ENCODE data around the gene KIF21A.

DNA sequence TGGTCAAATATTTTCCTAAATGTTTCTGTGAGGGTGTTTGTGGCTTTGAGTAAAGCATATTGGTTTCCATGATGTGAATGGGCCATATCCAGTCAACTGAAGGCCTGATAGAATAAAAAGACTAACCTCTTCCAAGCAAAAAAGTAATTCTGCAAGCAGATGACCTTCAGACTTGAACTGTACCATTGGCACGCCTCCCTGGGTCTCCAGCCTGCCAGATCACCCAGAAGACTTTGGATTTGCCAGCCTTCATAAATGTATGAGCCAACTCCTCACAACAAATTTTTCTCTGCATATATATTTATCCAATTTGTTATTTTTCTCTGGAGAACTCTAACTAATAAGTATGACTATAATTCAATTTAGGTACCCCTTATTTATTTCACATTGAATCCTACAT lies 190.3 kb downstream of the KIF21A start:
- TF ChIP-seq CTCF (IDR thresholded peaks at IDR 0.05) (no peak), POLR2A (IDR thresholded peaks at IDR 0.05) (no peak)
